Peyer's patch (tissue), 4 donors: ENCODE data around the gene GMCL2.

Source experiments
- CTCF ChIP-seq, 6 experiments: fragments of 450-650 bp in 4 of 6; fragments of 200-600 bp in 2 of 6; sonication (generic) in 1 of 6; IDR thresholded peaks; one replicate each; pipeline ENCODE4 v1.5.1; 2017 to 2019; ENCODE audit warnings: antibody characterized with exemption in 6 of 6, mild to moderate bottlenecking in 3 of 6, moderate library complexity in 1 of 6
- POLR2A ChIP-seq, 2 donors: fragments of 450-650 bp; IDR thresholded peaks; one replicate each; pipeline ENCODE4 v1.5.1; 2017; ENCODE audit warnings: antibody characterized with exemption in 2 of 2, mild to moderate bottlenecking in 2 of 2, moderate library complexity in 2 of 2

- TF ChIP-seq CTCF (IDR thresholded peaks at IDR 0.05) (no peak), POLR2A (IDR thresholded peaks at IDR 0.05) (no peak)
These were observed 10.4 kb downstream of the GMCL2 start for GRCh38 chr5:178176791-178177190.
